K562 (cell line): ENCODE data around the gene CCDC9. TPM values are rescaled to one million over a fixed set of nuclear protein-coding genes. Genes with fewer than 3 reads are reported as not detected.

ENCODE experiments used
- DDX20 ChIP-seq: fragments of 450-650 bp; IDR thresholded peaks from 2 replicates; pipeline ENCODE4 v1.6.1; 2016; ENCODE audit warnings: missing genetic modification characterization, low read depth, mild to moderate bottlenecking, missing compliant biosample characterization, moderate library complexity
- E2F3 ChIP-seq: fragments of 250-450 bp; sonication (Bioruptor Pico); IDR thresholded peaks from 2 replicates; pipeline ENCODE4 v1.4.0; 2020; ENCODE audit warnings: mild to moderate bottlenecking
- GTF2E2 ChIP-seq: fragments of 200-800 bp; sonication (Bioruptor generic); IDR thresholded peaks from 2 replicates; pipeline ENCODE4 v1.6.1; 2016; ENCODE audit warnings: missing genetic modification characterization, missing compliant biosample characterization
- HOMEZ ChIP-seq: fragments of 250-450 bp; sonication (Bioruptor Pico); IDR thresholded peaks from 2 replicates; pipeline ENCODE4 v1.4.0; 2020; ENCODE audit warnings: mild to moderate bottlenecking, moderate library complexity
- KAT7 ChIP-seq: sonication (generic); formaldehyde crosslinking; IDR thresholded peaks from 2 replicates; pipeline ENCODE4 v1.8.0; 2022; ENCODE audit warnings: missing genetic modification reagents, mild to moderate bottlenecking, borderline replicate concordance
- LEF1 ChIP-seq: fragments of 450-650 bp; IDR thresholded peaks from 2 replicates; pipeline ENCODE4 v1.6.1; 2016; ENCODE audit warnings: mild to moderate bottlenecking
- MAFG ChIP-seq: fragments of 450-650 bp; conservative IDR thresholded peaks from 2 replicates; pipeline ENCODE4 v1.6.1; 2016; ENCODE audit warnings: missing genetic modification characterization, missing compliant biosample characterization
- MTA2 ChIP-seq: fragments of 450-650 bp; IDR thresholded peaks from 2 replicates; pipeline ENCODE4 v1.6.1; 2016; ENCODE audit warnings: low read depth
- PTBP1 ChIP-seq: fragments of 200-400 bp; formaldehyde crosslinking; IDR thresholded peaks from 2 replicates; pipeline ENCODE4 v1.6.1; 2017; ENCODE audit warnings: low read depth, low read length
- RAD21 ChIP-seq, 2 experiments: fragments of 250-450 bp in 1 of 2; fragments of 450-650 bp in 1 of 2; sonication (Bioruptor Pico) in 1 of 2; formaldehyde crosslinking in 1 of 2; IDR thresholded peaks in 1 of 2; conservative IDR thresholded peaks in 1 of 2; 2 replicates each; pipeline versions ENCODE4 v1.4.0 to v1.8.0; 2020 to 2022; ENCODE audit warnings: mild to moderate bottlenecking in 2 of 2, moderate library complexity in 1 of 2
- RHOXF2B ChIP-seq: fragments of 250-450 bp; sonication (Bioruptor Pico); conservative IDR thresholded peaks from 2 replicates; pipeline ENCODE4 v1.5.1; 2021
- STAT5B ChIP-seq: fragments of 250-450 bp; sonication (Bioruptor Pico); IDR thresholded peaks from 2 replicates; pipeline ENCODE4 v1.8.0; 2021; ENCODE audit warnings: mild to moderate bottlenecking, inconsistent platforms
- TAF1 ChIP-seq: IDR thresholded peaks from 2 replicates; pipeline ENCODE4 v1.6.1; 2011; ENCODE audit warnings: mild to moderate bottlenecking, low read length, moderate library complexity; ENCODE audit not compliant: insufficient read depth, control insufficient read depth, severe bottlenecking; ENCODE audit errors: extremely low read depth
- TBP ChIP-seq: optimal IDR thresholded peaks from 2 replicates; pipeline ENCODE3; 2011; ENCODE audit warnings: low read depth, low read length, improper control_type of control experiment
- TGIF2 ChIP-seq: sonication (generic); formaldehyde crosslinking; IDR thresholded peaks from 2 replicates; pipeline ENCODE4 v1.8.1; 2022; ENCODE audit warnings: mild to moderate bottlenecking, missing genetic modification reagents, moderate library complexity
- WHSC1 ChIP-seq: IDR thresholded peaks from one replicate; pipeline ENCODE4 v1.6.1; 2012; ENCODE audit warnings: low read length, control low read depth, inconsistent platforms
- ZBTB7A ChIP-seq: IDR thresholded peaks from 2 replicates; pipeline ENCODE4 v1.6.1; 2011; ENCODE audit warnings: low read depth, mild to moderate bottlenecking, low read length, moderate library complexity, borderline replicate concordance; ENCODE audit not compliant: control insufficient read depth
- ZNF311 ChIP-seq: fragments of 250-450 bp; sonication (Bioruptor Pico); IDR thresholded peaks from 2 replicates; pipeline ENCODE4 v1.4.0; 2020; ENCODE audit warnings: mild to moderate bottlenecking, moderate library complexity
- ZNF584 ChIP-seq: fragments of 200-800 bp; sonication (Bioruptor generic); IDR thresholded peaks from 2 replicates; pipeline ENCODE4 v1.6.1; 2016; ENCODE audit warnings: low read depth, mild to moderate bottlenecking, missing genetic modification characterization, missing compliant biosample characterization
- ZNF780A ChIP-seq: fragments of 250-450 bp; sonication (Bioruptor Pico); IDR thresholded peaks from 2 replicates; pipeline ENCODE4 v1.5.0; 2021; ENCODE audit warnings: mild to moderate bottlenecking
- polyA plus RNA-seq, 8 experiments: library from polyadenylated mRNA; depleted of rRNA in 4 of 8; stranded (reverse) in 5 of 8; unstranded in 3 of 8; fragments of >200 nt; fragmentation: Nextera tagmentation in 2 of 8; fragmentation: Illumina TruSeq in 1 of 8; extraction: Ambion mirVana in 2 of 8; extraction: Trizol in 1 of 8; gene quantifications; 2 replicates each; pipeline versions ENCODE4 v1.2.1 to v1.2.3, GENCODE V29; 2011 to 2014; ENCODE audit warnings: inconsistent platforms in 1 of 8, missing spikeins in 1 of 8
- total RNA-seq, 7 experiments: library from RNA; depleted of rRNA in 6 of 7; stranded (reverse); fragments of >200 nt in 6 of 7; fragmentation: Illumina TruSeq in 2 of 7; extraction: Trizol in 2 of 7; gene quantifications; 2 replicates each; pipeline versions ENCODE4 v1.2.1 to v1.2.3, GENCODE V29; 2011 to 2021; ENCODE audit warnings: low replicate concordance in 1 of 7
- TF ChIP-seq, protein P1 (sequence below): fragments of 250-450 bp; sonication (Bioruptor Pico); IDR thresholded peaks from 2 replicates; pipeline ENCODE4 v1.5.0; 2021
- TF ChIP-seq, protein P2 (sequence below): fragments of 250-450 bp; sonication (Bioruptor Pico); IDR thresholded peaks from 2 replicates; pipeline ENCODE4 v1.5.0; 2021

Gene CCDC9
- total and polyA plus RNA-seq, 9 of the 15 experiments (the other 6 are each of a cell fraction or from before 2014, with no cell fraction given): 0.23 to 38.6 (median 8.4) TPM

GRCh38 chr19:47274071-47274890 is 18.0 kb downstream of the CCDC9 start, which contains the start of gene INAFM1 (continued):
- TF ChIP-seq RAD21 (CRISPR knock-in tag; conservative IDR thresholded peaks at IDR 0.05 in 1 of 2, IDR thresholded peaks at IDR 0.05 in 1 of 2) (no peak; a peak in 1 of 4 replicates), ZNF584 (CRISPR knock-in tag) (no peak), GTF2E2 (tag) (no peak), WHSC1 (no peak), DDX20 (no peak), PTBP1 (0 out of 2 replicates have a peak, but pooled peaks have one; percentile 12), ZNF311 (CRISPR knock-in tag) (no peak), E2F3 (peak; percentile 78; the same call in 1 of the 2 replicates), ZNF780A (no peak), TAF1 (peak; percentile 50), MTA2 (no peak), STAT5B (CRISPR knock-in tag) (no peak), TGIF2 (CRISPR knock-in tag) (no peak), TBP (peak; percentile 58), RHOXF2B (CRISPR knock-in tag) (no peak), HOMEZ (CRISPR knock-in tag) (no peak), ZBTB7A (peak; percentile 91), LEF1 (no peak), KAT7 (CRISPR knock-in tag) (no peak; the same call in 1 of the 2 replicates), MAFG (tag) (no peak)
- TF ChIP-seq, protein P1, sequence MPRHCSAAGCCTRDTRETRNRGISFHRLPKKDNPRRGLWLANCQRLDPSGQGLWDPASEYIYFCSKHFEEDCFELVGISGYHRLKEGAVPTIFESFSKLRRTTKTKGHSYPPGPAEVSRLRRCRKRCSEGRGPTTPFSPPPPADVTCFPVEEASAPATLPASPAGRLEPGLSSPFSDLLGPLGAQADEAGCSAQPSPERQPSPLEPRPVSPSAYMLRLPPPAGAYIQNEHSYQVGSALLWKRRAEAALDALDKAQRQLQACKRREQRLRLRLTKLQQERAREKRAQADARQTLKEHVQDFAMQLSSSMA: no peak
- TF ChIP-seq, protein P2, sequence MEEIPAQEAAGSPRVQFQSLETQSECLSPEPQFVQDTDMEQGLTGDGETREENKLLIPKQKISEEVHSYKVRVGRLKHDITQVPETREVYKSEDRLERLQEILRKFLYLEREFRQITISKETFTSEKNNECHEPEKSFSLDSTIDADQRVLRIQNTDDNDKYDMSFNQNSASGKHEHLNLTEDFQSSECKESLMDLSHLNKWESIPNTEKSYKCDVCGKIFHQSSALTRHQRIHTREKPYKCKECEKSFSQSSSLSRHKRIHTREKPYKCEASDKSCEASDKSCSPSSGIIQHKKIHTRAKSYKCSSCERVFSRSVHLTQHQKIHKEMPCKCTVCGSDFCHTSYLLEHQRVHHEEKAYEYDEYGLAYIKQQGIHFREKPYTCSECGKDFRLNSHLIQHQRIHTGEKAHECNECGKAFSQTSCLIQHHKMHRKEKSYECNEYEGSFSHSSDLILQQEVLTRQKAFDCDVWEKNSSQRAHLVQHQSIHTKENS (CRISPR knock-in tag): peak; percentile 60; the same call in 1 of the 2 replicates
